ENCODE data around the gene MVB12B.

Gene MVB12B

DNA sequence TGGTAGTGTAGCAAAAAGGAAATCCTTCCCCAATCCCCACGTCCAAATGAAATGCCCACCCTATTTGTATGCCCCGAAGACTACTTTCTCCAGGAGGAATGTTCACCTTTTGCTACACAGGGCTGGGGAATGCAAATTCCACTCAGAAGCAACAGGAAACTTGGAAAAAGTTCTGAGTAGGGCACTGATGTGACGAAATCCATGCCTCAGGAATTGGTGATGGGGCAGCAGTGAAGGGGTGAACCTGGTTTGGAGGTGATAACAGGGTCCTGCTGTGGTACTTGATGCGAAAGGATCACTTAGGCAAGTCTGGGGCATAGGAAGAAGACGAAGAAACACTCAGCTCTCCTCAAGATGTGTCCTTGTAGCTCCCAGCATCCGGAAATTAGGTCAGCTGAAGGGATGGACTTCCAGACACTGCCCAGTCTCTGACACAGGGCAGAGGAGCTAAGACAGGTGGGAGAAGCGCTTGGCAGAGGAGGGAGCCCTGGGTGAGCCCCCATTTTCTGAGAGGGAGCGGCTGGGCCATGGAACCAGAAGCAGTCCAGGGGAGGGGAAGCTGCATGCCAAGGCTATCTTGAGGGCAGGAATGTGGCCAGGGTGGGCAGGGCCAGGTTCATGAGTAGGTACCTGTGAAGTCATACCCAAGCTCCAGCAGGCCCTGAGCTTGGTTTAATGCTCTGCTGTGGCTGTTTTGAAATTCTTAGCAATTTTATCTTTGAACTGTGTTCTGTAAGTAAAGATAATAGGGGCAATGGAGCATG, 22.2 kb upstream of the MVB12B start:
- DNase-seq, result no peak

- DNase-seq, result no peak
Observed at GRCh38 chr9:126304971-126305320, 21.7 kb upstream of the MVB12B start.

DNA sequence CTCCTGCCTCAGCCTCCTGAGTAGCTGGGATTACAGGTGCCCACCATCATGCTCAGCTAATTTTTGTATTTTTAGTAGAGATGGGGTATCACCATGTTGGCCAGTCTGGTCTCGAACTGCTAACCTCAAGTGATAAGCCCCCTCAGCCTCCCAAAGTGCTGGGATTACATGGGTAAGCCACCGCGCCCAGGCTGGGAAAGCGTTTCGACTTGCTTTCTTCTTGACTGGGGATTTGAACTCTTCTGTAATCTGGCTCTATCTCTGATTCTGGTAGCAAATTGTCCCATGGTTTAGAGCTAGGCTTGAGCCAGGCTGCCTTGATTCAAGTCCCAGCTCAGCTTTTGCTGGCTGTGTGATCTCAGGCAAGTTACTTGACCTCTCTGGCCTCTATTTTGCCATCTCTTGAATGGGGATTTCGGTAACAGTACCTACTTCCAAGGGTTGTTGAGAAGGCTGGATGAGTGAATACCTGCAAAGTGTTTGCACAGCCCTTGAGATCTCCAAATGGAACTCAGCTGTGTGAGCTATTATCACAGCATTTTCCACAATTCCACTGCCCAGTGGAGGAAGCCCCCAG, 20.5 kb upstream of the MVB12B start:
- DNase-seq, result no peak

DNA sequence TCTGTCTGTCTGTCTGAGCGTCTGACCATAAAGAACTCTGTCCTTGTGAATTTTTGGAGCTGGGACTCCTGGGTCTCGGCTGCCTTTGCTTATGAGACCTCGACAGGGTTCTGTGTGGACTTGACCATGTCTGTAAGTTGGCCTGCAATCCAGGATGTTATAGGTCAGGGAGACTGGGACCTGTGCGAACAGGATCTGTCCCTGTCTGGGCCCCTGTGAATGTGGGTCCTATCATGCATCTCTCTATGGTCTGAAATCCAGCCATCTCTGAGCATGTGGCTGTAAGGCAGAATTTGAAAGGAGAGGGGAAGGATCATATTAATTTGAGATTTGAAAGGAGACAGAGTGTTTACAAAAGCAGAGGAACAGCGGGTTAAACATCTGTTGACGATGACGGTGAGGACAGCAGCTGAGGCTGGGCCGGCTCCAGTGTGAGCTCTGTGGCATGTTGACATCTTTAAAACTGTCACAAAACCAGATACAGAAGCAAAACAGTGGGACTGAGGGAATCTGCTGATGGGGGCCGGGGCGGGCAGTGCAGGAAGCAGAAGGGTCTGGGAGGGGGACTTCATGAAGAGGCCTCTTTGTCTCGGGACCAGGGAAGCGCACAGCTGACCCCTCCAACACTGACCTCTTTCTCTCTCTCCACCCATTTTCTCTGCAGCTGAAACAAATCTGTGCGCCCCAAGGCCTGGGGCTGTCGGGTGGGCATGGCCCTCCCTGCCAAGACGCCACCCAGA, 19.1 kb upstream of the MVB12B start:
- DNase-seq, result no peak

DNA sequence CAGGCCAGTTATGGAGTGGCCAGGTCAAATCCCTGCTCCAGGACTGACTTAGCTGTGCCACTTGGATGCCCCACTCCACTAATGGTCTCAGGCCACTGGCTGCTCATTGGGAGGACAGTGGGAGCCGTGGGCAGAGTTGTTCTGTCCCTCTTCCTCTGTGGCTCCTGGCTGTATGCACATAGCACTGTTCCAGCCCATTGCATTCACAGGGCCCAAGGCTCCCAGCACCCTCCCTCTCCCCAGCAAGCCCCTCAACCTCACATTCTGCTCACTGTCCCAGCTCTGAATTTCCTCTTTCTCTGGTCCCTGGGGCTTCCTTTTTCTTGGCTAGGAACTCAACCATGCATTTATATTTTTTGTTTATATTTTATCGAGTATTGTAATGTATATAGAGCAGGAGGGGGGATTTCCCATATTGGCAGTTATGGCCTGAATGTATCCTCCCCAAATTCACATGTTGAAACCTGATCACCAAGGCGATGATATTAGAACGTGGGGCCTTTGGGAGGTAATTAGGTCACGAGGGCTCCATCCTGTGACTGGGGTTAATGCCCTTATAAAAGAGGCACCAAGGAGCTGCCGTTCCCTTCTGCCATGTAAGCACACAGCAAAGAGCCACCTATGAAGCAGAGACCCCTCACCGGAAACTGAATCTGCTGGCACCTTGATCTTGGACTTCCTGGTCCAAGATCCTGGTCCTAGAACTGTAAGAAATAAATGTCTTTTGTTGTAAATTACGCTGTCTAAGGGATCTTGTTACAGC, 17.0 kb upstream of the MVB12B start:
- DNase-seq, result no peak

- DNase-seq, result no peak
Observed at GRCh38 chr9:126312584-126313551, 13.8 kb upstream of the MVB12B start.

- no peak for DNase-seq
Observed at GRCh38 chr9:126316085-126316655, 10.5 kb upstream of the MVB12B start.

DNA sequence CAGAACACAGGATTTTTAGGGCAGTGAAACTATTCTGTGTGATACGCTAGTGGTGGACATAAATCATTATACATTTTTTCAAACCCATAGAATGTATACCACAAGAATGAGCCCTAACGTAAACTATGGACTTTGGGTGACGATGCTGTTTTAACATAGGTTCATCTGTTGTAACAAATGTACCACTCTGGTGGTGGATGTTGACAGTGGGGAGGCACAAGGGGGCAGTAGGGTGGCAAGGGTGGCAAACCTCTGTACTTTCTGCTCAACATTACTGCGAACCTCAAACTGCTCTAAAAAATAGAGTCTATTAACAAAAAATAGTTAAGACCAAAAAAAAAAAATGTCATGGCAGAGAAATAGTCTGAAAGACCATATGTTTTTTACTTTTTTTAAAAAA, 9.1 kb upstream of the MVB12B start:
- DNase-seq, result peak; percentile 59

DNA sequence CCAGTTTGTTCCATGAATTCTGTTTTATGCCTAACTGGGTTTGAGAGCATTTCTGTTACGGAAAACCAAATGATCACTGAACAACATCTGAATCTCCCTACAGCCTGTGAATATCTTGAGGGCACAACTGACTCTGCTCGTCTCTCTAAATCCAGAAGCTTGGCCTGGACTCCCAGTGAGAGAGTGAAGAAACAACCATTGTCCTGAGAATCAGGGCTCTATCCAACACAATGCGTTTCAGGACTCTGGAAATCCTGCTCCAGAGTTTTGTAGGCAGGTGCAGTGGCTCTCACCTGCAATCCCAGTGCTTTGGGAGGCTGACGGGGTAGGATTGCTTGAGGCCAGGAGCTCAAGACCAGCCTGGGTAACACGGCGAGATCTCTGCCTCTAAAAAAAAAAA, 7.8 kb upstream of the MVB12B start:
- DNase-seq, result no peak

GRCh38 chr9:126319671-126320070, 7.0 kb upstream of the MVB12B start:
- no peak for DNase-seq

DNA sequence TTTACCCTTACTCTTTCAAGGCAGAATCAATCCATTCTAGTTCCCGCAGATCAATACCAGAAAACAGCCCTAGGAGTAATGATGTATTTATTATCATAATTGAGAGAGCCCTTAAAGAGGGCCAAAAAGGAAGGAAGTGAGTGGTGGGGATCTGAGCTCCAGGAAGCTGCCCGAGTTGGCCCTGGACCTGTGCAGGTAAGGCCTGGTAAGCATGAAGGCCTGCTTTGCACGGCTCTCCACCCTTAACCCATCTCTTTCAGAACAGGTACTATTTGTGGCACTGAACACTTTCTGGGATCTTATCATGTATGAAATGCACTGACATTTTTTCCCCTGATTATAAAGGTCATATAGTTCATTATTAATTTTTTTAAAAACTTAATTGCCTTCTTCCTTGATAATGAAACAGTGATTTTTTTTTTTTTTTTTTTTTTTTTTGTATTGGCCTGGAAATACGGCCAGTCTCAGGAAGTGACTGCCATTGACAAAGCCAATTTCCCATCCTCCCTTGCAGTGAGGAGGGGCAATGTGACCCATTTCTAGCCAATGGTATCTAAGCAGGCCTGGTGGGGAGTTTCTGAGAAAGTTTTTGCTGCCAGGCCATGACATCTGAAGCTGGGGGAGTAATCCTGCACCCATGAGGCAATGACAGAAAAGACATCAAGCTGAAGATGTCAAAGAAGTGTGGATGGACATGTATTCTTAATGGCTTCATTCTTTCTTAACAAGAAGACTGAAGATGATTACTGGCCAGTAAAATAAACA, 6.3 kb upstream of the MVB12B start:
- DNase-seq, result no peak

GRCh38 chr9:126321742-126322141, 4.9 kb upstream of the MVB12B start:
- DNase-seq, result no peak

GRCh38 chr9:126325821-126326220, 808 bp upstream of the MVB12B start:
- DNase-seq, result no peak

DNA sequence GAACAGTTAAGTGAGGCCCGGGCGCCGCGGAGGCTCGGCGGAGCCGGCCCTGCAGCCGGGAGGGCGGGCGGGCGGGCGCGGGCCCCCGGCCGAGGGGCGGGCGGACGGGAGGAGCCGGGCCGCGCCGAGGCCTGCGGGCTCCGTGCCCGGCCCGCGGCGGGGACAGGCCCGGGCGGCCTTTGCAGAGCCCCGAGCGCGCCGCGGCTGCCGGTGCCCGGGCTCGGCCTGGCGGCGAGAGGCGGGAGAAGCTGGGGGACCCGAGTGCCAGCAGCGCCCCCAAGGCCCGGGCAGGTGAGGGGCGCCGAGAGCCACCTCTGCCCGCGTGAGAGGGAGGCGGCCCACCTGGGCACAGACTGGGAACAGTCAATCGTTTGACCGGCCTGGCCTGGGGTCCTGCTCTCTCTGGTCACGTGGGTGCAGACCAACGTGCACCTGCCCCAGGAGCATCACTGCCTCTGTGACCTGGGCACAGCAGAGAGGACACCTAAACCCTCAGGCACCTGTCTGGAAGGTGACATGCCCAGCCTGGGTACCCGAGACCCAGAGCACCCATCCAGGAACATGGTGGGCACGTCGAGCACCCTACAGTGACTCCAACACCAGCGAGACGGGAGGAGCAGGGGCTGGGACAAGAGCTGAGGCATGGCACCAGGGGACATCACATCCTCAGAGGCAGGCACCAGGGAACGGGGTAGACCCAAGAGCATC, 531 bp downstream of the MVB12B start:
- DNase-seq, result peak; percentile 52

DNA sequence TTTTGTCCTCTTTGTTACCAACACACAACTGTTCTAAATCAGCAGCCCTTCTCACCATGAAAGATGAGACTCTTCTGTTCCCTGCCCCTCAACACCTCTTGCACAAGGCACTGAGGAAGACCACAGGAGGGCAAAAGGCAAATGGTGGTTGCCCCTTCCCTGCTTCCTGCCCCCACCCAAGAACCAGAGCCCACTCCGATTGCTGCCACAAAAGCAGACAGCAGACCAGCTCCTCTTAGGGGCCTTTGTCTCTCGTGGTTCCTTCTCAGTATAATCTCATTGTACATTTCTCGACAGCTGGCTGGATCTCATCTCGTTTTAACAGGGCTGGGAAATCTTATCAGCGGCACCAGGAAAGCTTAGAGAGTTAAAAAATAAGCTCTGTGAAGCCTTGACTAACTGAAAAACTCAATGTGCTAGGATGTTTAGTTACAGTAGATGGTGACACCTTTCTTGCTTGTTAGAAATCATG, 1.1 kb downstream of the MVB12B start:
- DNase-seq, result no peak

- no peak for DNase-seq
Observed at GRCh38 chr9:126328407-126328806, 1.8 kb downstream of the MVB12B start.

GRCh38 chr9:126329476-126330275, 3.0 kb downstream of the MVB12B start:
- DNase-seq, result no peak

DNA sequence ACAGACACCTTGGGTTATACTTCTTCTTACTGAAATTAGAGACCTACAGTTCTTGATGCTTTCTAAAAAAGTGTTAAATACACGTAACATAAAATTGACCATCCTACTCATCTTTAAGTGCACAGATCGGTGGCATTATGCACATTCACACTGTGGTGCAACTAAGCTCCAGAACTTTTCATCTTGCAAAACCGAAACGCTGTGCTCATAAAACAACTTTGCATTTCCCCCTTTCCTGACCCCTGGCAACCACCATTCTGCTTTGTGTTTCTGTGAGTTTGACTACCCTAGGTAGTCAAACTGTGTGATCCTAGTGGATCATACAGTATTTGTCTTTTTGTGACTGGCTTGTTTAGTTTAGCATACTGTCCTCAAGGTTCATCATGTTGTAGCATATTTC, 3.9 kb downstream of the MVB12B start:
- no peak for DNase-seq
